SK-N-SH (cell line): Measurements from ENCODE around the gene COMMD7. TPM values are rescaled to one million over a fixed set of nuclear protein-coding genes. Genes with fewer than 3 reads are reported as not detected.

Experiments used
- CTCF ChIA-PET: fragments of 300-600, 350-600 bp; formaldehyde crosslinking; extraction: SDS; loops from one replicate; lab custom pipeline; 2021; lab: Yijun Ruan, JAX
- POLR2A ChIA-PET: fragments of 350-600 bp; sonication (Branson Sonifier 250); formaldehyde crosslinking; extraction: SDS; loops from one replicate; lab custom pipeline; 2020; ENCODE audit warnings: antibody characterized with exemption, inconsistent platforms; lab: Yijun Ruan, JAX
- DNase-seq: peaks from one replicate; pipeline ENCODE4 v3.0.0; 2012
- H2AFZ ChIP-seq: fragments of 200-600 bp; sonication (generic); 2 replicates; pipeline ENCODE4 v1.8.1; 2016; ENCODE audit warnings: antibody characterized with exemption, mild to moderate bottlenecking, low read depth
- H3F3A ChIP-seq: fragments of 200-600 bp; sonication (generic); replicated peaks from 2 replicates; pipeline ENCODE3; 2016; ENCODE audit warnings: antibody characterized with exemption, mild to moderate bottlenecking; ENCODE audit not compliant: insufficient read depth
- H3K27ac ChIP-seq, 2 experiments: fragments of 200-500 bp in 1 of 2; fragments of 200-600 bp in 1 of 2; sonication (Bioruptor generic) in 1 of 2; sonication (generic), shearing (Covaris generic) in 1 of 2; 2 replicates each; pipeline versions ENCODE4 v1.5.1 to v1.6.1; 2014 to 2016; ENCODE audit warnings: low read depth in 2 of 2, inconsistent platforms in 1 of 2, low read length in 1 of 2, mild to moderate bottlenecking in 1 of 2, mixed read lengths in 1 of 2
- H3K27me3 ChIP-seq: fragments of 200-600 bp; sonication (generic), shearing (Covaris generic); 2 replicates; pipeline ENCODE4 v1.6.1; 2016; ENCODE audit warnings: mixed run types; ENCODE audit not compliant: insufficient read depth
- H3K36me3 ChIP-seq, 2 experiments: fragments of 200-500 bp in 1 of 2; fragments of 200-600 bp in 1 of 2; sonication (Bioruptor generic) in 1 of 2; sonication (generic) in 1 of 2; replicated peaks in 1 of 2; 2 replicates each; pipeline versions ENCODE3 to v1.5.1; 2014 to 2016; ENCODE audit warnings: low read length in 1 of 2, mild to moderate bottlenecking in 1 of 2; ENCODE audit not compliant: insufficient read depth in 2 of 2, control insufficient read depth in 1 of 2
- H3K4me1 ChIP-seq, 2 experiments: fragments of 200-500 bp in 1 of 2; fragments of 200-600 bp in 1 of 2; sonication (Bioruptor generic) in 1 of 2; sonication (generic), shearing (Covaris generic) in 1 of 2; 2 replicates each; pipeline versions ENCODE4 v1.5.1 to v1.6.1; 2014 to 2016; ENCODE audit warnings: low read depth in 1 of 2, low read length in 1 of 2, mixed run types in 1 of 2; ENCODE audit not compliant: insufficient read depth in 2 of 2, control insufficient read depth in 1 of 2
- H3K4me2 ChIP-seq: fragments of 200-600 bp; sonication (generic), shearing (Covaris generic); 2 replicates; pipeline ENCODE4 v1.6.1; 2017; ENCODE audit warnings: mixed run types
- H3K4me3 ChIP-seq, 2 experiments: fragments of 200-500 bp in 1 of 2; fragments of 200-600 bp in 1 of 2; sonication (Bioruptor generic) in 1 of 2; sonication (generic), shearing (Covaris generic) in 1 of 2; 2 replicates each; pipeline versions ENCODE4 v1.5.1 to v1.8.1; 2014 to 2016; ENCODE audit warnings: low read depth in 2 of 2, inconsistent platforms in 1 of 2, low read length in 1 of 2, mild to moderate bottlenecking in 1 of 2, mixed read lengths in 1 of 2, moderate library complexity in 1 of 2
- H3K79me2 ChIP-seq: fragments of 200-600 bp; sonication (generic); 2 replicates; pipeline ENCODE4 v1.8.1; 2017; ENCODE audit warnings: mild to moderate bottlenecking; ENCODE audit not compliant: insufficient read depth
- H3K9ac ChIP-seq: fragments of 200-600 bp; sonication (generic); 2 replicates; pipeline ENCODE4 v1.6.1; 2017; ENCODE audit warnings: mixed run types
- H3K9me2 ChIP-seq: fragments of 200-600 bp; sonication (generic); 2 replicates; pipeline ENCODE4 v1.6.1; 2017; ENCODE audit warnings: mixed run types
- H3K9me3 ChIP-seq: fragments of 200-600 bp; sonication (generic); 2 replicates; pipeline ENCODE4 v1.6.1; 2017; ENCODE audit warnings: mixed run types, mild to moderate bottlenecking, moderate library complexity
- H4K20me1 ChIP-seq: fragments of 200-600 bp; sonication (generic); 2 replicates; pipeline ENCODE4 v1.6.1; 2017; ENCODE audit warnings: mild to moderate bottlenecking, mixed run types; ENCODE audit not compliant: insufficient read depth
- CHD2 ChIP-seq: fragments of 150-350 bp; IDR thresholded peaks from 2 replicates; pipeline ENCODE4 v1.6.1; 2018; ENCODE audit warnings: low read length; ENCODE audit not compliant: partially characterized antibody
- CTCF ChIP-seq: fragments of 200-600 bp; sonication (generic); IDR thresholded peaks from 2 replicates; pipeline ENCODE4 v1.6.1; 2017; ENCODE audit warnings: antibody characterized with exemption, mild to moderate bottlenecking, moderate library complexity
- ELF1 ChIP-seq: IDR thresholded peaks from 2 replicates; pipeline ENCODE4 v1.4.0; 2012
- EZH2phosphoT487 ChIP-seq: fragments of 200-600 bp; sonication (generic); IDR thresholded peaks from 2 replicates; pipeline ENCODE4 v1.6.1; 2017; ENCODE audit warnings: low read depth, mixed run types, mild to moderate bottlenecking, antibody characterized with exemption, moderate library complexity, borderline replicate concordance
- FOXM1 ChIP-seq: IDR thresholded peaks from 2 replicates; pipeline ENCODE4 v1.4.0; 2012; ENCODE audit warnings: low read depth, mild to moderate bottlenecking
- GABPA ChIP-seq: IDR thresholded peaks from 2 replicates; pipeline ENCODE4 v1.4.0; 2012; ENCODE audit warnings: low read depth, mild to moderate bottlenecking
- GATA2 ChIP-seq: sonication (generic); formaldehyde crosslinking; IDR thresholded peaks from 2 replicates; pipeline ENCODE4 v1.5.0; 2020; ENCODE audit warnings: mild to moderate bottlenecking, missing genetic modification reagents
- IRF3 ChIP-seq: fragments of 150-350 bp; IDR thresholded peaks from 2 replicates; pipeline ENCODE4 v1.6.1; 2016; ENCODE audit warnings: mild to moderate bottlenecking, low read depth, low read length
- MEF2A ChIP-seq: IDR thresholded peaks from 2 replicates; pipeline ENCODE4 v1.4.0; 2012; ENCODE audit warnings: low read depth, borderline replicate concordance
- MXI1 ChIP-seq: IDR thresholded peaks from 2 replicates; pipeline ENCODE4 v1.6.1; 2012; ENCODE audit warnings: mild to moderate bottlenecking, low read depth, low read length, improper control_type of control experiment
- PBX3 ChIP-seq: IDR thresholded peaks from 2 replicates; pipeline ENCODE4; 2012
- RAD21 ChIP-seq: IDR thresholded peaks from 2 replicates; pipeline ENCODE4 v1.6.1; 2012; ENCODE audit warnings: mild to moderate bottlenecking, low read length
- TCF12 ChIP-seq: IDR thresholded peaks from 2 replicates; pipeline ENCODE4 v1.4.0; 2012
- TEAD4 ChIP-seq: IDR thresholded peaks from 2 replicates; pipeline ENCODE4 v1.4.0; 2012; ENCODE audit warnings: mild to moderate bottlenecking, borderline replicate concordance; ENCODE audit not compliant: insufficient read depth
- YY1 ChIP-seq: IDR thresholded peaks from 2 replicates; pipeline ENCODE4 v1.4.0; 2012; ENCODE audit warnings: low read depth, mild to moderate bottlenecking
- ZBTB33 ChIP-seq: IDR thresholded peaks from 2 replicates; pipeline ENCODE4 v1.4.0; 2012; ENCODE audit warnings: low read depth, borderline replicate concordance
- WGBS: methylation state at CpG from one replicate; pipeline ENCODE4 v1.1.6; 2017; ENCODE audit warnings: low lambda C conversion rate; 5-methylcytosine and 5-hydroxymethylcytosine counted together
- polyA plus RNA-seq, 3 experiments: library from polyadenylated mRNA; depleted of rRNA; stranded (reverse); fragments of >200 nt; gene quantifications; 2 replicates each; pipeline ENCODE4 v1.2.3, GENCODE V29; 2012
- TF ChIP-seq, protein P1 (sequence below): IDR thresholded peaks from 2 replicates; pipeline ENCODE4 v1.4.0; 2012; ENCODE audit warnings: low read depth
- TF ChIP-seq, protein P2 (sequence below): fragments of 150-350 bp; IDR thresholded peaks from 2 replicates; pipeline ENCODE4 v1.6.1; 2017; ENCODE audit warnings: antibody characterized with exemption, low read length, low read depth, borderline replicate concordance

Gene COMMD7
- polyA plus RNA-seq, 1 of the 3 experiments (the other 2 are of a cell fraction), result 38.0 TPM

DNA sequence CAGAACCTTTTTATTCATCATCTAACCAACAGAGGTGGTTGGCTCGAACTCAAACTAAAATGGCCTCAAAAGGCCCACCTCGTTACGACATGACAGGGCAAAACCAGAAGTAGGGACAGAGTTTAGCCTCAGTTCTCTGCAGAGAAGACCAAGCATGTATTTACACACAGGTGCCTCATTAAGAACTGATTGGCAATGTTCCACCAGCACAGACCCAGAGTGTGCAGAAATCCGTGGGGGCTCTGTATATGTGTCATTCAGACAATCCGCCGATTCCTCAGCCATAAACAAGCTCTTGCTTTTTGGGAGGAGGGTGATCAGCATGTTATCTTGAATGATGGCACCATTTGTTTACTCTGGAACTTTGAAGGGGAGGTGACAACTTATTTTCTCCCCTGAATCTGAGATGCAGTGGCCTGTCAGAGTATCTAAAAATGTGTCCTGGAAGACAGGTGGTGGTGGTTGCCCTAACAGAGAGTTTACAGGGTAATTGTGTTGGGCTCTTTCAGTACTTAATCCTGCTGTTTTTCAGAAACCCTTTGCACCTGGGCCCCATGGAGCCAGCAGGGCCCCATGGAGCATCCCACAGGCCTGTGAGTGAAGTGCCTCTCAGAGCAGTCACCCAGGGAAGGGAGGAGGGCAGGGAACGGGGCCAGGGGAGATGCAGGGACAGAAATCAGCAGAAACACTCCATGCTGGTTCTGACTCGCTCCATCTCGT lies 40.4 kb downstream of the COMMD7 start:
- no peak overlapping the region for H2AFZ ChIP-seq
- 94% methylated on average over 9 of the region's 9 CpGs for WGBS

More for the DNA sequence above, 40.4 kb downstream of the COMMD7 start:
- H3K4me3 ChIP-seq, result no peak overlapping the region
- H3K27me3 ChIP-seq, result no peaks in the 10 kb centered on the region
- peaks cover 15 to 21% of the 10 kb centered on the region in 2 experiments for H3K36me3 ChIP-seq
- no peak overlapping the region for H3K27ac ChIP-seq
- peaks cover 0 to 5% of the 10 kb centered on the region in 2 experiments; a peak in 2 of 4 replicates for H3K4me1 ChIP-seq
- TF ChIP-seq RAD21, result no peak
- TF ChIP-seq YY1, result no peak
- no peak for TF ChIP-seq GABPA
- TF ChIP-seq ZBTB33, result no peak
- TF ChIP-seq IRF3, result no peak
- TF ChIP-seq TEAD4, result no peak
- no peak for TF ChIP-seq MEF2A
- no peak for TF ChIP-seq CHD2
- no peak for TF ChIP-seq PBX3
- TF ChIP-seq, protein P1, sequence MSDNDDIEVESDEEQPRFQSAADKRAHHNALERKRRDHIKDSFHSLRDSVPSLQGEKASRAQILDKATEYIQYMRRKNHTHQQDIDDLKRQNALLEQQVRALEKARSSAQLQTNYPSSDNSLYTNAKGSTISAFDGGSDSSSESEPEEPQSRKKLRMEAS, result no peak
- no peak for TF ChIP-seq EZH2phosphoT487
- TF ChIP-seq MXI1, result no peak
- TF ChIP-seq TCF12, result no peak
- no peak for TF ChIP-seq CTCF
- TF ChIP-seq FOXM1, result no peak
- no peak for TF ChIP-seq GATA2 (CRISPR knock-in tag)
- TF ChIP-seq, protein P2, sequence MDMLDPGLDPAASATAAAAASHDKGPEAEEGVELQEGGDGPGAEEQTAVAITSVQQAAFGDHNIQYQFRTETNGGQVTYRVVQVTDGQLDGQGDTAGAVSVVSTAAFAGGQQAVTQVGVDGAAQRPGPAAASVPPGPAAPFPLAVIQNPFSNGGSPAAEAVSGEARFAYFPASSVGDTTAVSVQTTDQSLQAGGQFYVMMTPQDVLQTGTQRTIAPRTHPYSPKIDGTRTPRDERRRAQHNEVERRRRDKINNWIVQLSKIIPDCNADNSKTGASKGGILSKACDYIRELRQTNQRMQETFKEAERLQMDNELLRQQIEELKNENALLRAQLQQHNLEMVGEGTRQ, result no peak
- TF ChIP-seq ELF1, result no peak
- TF ChIP-seq, all 33 proteins: peak for 0
- no peaks in the 10 kb centered on the region for H3K79me2 ChIP-seq
- H3K4me2 ChIP-seq, result no peak overlapping the region
- H3K9ac ChIP-seq, result no peak overlapping the region
- no peaks in the 10 kb centered on the region for H4K20me1 ChIP-seq
- no peaks in the 10 kb centered on the region for H3K9me3 ChIP-seq
- peaks cover under 1% of the 10 kb centered on the region for H3F3A ChIP-seq
- no peaks in the 10 kb centered on the region for H3K9me2 ChIP-seq
- ChIA-PET CTCF (interaction anchor here (0.6 to 1.2 kb wide), 2 partner anchors 18 to 50 kb away, joined by 3 read pairs; no protein-coding TSS in a partner anchor), POLR2A (no interaction called here)
- DNase-seq, result no peak
